ENCODE data around the gene MYCBP.

The MYCBP gene

GRCh38 chr1:38820860-38821259 is 52.3 kb downstream of the MYCBP start:
- TF ChIP-seq CSRNP3 (CRISPR knock-in tag; IDR thresholded peaks at IDR 0.05) = no peak
- no peak for TF ChIP-seq PPARA (CRISPR knock-in tag; IDR thresholded peaks at IDR 0.05; ENCODE audit: borderline replicate concordance)
- no peak for TF ChIP-seq CREB5 (CRISPR knock-in tag; IDR thresholded peaks at IDR 0.05; ENCODE audit: low read depth)
- no peak for TF ChIP-seq ARNTL (CRISPR knock-in tag; IDR thresholded peaks at IDR 0.05; ENCODE audit: borderline replicate concordance, low read depth)
- TF ChIP-seq ZNF70 (CRISPR knock-in tag; IDR thresholded peaks at IDR 0.05) = no peak
- TF ChIP-seq ZC3H10 (CRISPR knock-in tag; IDR thresholded peaks at IDR 0.05) = no peak
- TF ChIP-seq POU6F1 (CRISPR knock-in tag; IDR thresholded peaks at IDR 0.05; ENCODE audit: borderline replicate concordance, low read depth) = no peak
- TF ChIP-seq ESRRG (CRISPR knock-in tag; IDR thresholded peaks at IDR 0.05) = no peak
- no peak for TF ChIP-seq PATZ1 (CRISPR knock-in tag; IDR thresholded peaks at IDR 0.05; ENCODE audit: borderline replicate concordance)
- no peak for TF ChIP-seq BACH2 (CRISPR knock-in tag; IDR thresholded peaks at IDR 0.05; ENCODE audit: borderline replicate concordance)
- TF ChIP-seq TOX (CRISPR knock-in tag; IDR thresholded peaks at IDR 0.05; ENCODE audit: borderline replicate concordance) = no peak
- TF ChIP-seq ISL1 (CRISPR knock-in tag; IDR thresholded peaks at IDR 0.05) = no peak
- no peak for TF ChIP-seq RARB (CRISPR knock-in tag; IDR thresholded peaks at IDR 0.05)
- no peak for TF ChIP-seq OSR1 (CRISPR knock-in tag; IDR thresholded peaks at IDR 0.05)
- no peak for TF ChIP-seq SNAI2 (CRISPR knock-in tag; IDR thresholded peaks at IDR 0.05)
- no peak for TF ChIP-seq TCF4 (CRISPR knock-in tag; IDR thresholded peaks at IDR 0.05; ENCODE audit: borderline replicate concordance)
- TF ChIP-seq GLIS3 (CRISPR knock-in tag; IDR thresholded peaks at IDR 0.05) = no peak
- no peak for TF ChIP-seq ZFP30 (CRISPR knock-in tag; IDR thresholded peaks at IDR 0.05)
- no peak for TF ChIP-seq CSDC2 (CRISPR knock-in tag; IDR thresholded peaks at IDR 0.05)
- TF ChIP-seq ZNF565 (CRISPR knock-in tag; conservative IDR thresholded peaks at IDR 0.05; ENCODE audit: low read depth) = no peak

GRCh38 chr1:38819516-38819915 is 53.6 kb downstream of the MYCBP start:
- no peak for ATAC-seq
- no peak for TF ChIP-seq TOX (CRISPR knock-in tag; IDR thresholded peaks at IDR 0.05; ENCODE audit: borderline replicate concordance)
- no peak for TF ChIP-seq ZNF8 (CRISPR knock-in tag; IDR thresholded peaks at IDR 0.05)
- TF ChIP-seq GLIS3 (CRISPR knock-in tag; IDR thresholded peaks at IDR 0.05) = no peak

More at GRCh38 chr1:38820860-38821259, 52.3 kb downstream of the MYCBP start:
- ATAC-seq = no peak

- ATAC-seq = no peak
- TF ChIP-seq ZFP30 (CRISPR knock-in tag; IDR thresholded peaks at IDR 0.05) = no peak
- TF ChIP-seq ZFP3 (CRISPR knock-in tag; IDR thresholded peaks at IDR 0.05) = no peak
Measured at GRCh38 chr1:38819040-38819439, 54.1 kb downstream of the MYCBP start.

- TF ChIP-seq RARB (CRISPR knock-in tag; IDR thresholded peaks at IDR 0.05) = no peak
- no peak for TF ChIP-seq BACH2 (CRISPR knock-in tag; IDR thresholded peaks at IDR 0.05; ENCODE audit: borderline replicate concordance)
- no peak for TF ChIP-seq TSHZ2 (CRISPR knock-in tag; IDR thresholded peaks at IDR 0.05)
- TF ChIP-seq TCF4 (CRISPR knock-in tag; IDR thresholded peaks at IDR 0.05; ENCODE audit: borderline replicate concordance) = no peak
- no peak for TF ChIP-seq ZNF70 (CRISPR knock-in tag; IDR thresholded peaks at IDR 0.05)
- TF ChIP-seq CREB5 (CRISPR knock-in tag; IDR thresholded peaks at IDR 0.05; ENCODE audit: low read depth) = no peak
- no peak for TF ChIP-seq ARNTL (CRISPR knock-in tag; IDR thresholded peaks at IDR 0.05; ENCODE audit: borderline replicate concordance, low read depth)
- TF ChIP-seq SNAI2 (CRISPR knock-in tag; IDR thresholded peaks at IDR 0.05) = no peak
- TF ChIP-seq TOX (CRISPR knock-in tag; IDR thresholded peaks at IDR 0.05; ENCODE audit: borderline replicate concordance) = no peak
- no peak for TF ChIP-seq CSRNP3 (CRISPR knock-in tag; IDR thresholded peaks at IDR 0.05)
- no peak for TF ChIP-seq ZNF8 (CRISPR knock-in tag; IDR thresholded peaks at IDR 0.05)
- ATAC-seq = peak; percentile 85
Measured at GRCh38 chr1:38818175-38818976, 54.8 kb downstream of the MYCBP start.
